Effector memory CD8-positive, alpha-beta T cell (primary cell): ENCODE measurements around the gene EPB41L2.

Experiments used
- ATAC-seq: fragments of 150-1000 bp; cut with Tn5 transposase; replicated peaks from 2 replicates; pipeline ENCODE4 v1.10.0; 2021; ENCODE audit warnings: mild to moderate bottlenecking, moderate library complexity
- DNase-seq, 3 experiments: peaks; one replicate each; pipeline ENCODE4 v3.0.0; 2021
- H3K27ac Mint-ChIP-seq, 2 donors: one replicate each; pipeline ENCODE4 v1.8.0; 2022; ENCODE audit warnings: mild to moderate bottlenecking in 2 of 2, mixed read lengths in 2 of 2, moderate library complexity in 2 of 2
- H3K27me3 Mint-ChIP-seq, 2 donors: one replicate each; pipeline ENCODE4 v1.8.0; 2022; ENCODE audit warnings: mixed read lengths in 2 of 2
- H3K36me3 Mint-ChIP-seq: one replicate; pipeline ENCODE4 v1.8.0; 2022; ENCODE audit warnings: mild to moderate bottlenecking, moderate library complexity, mixed read lengths; ENCODE audit not compliant: insufficient read depth
- H3K4me1 Mint-ChIP-seq, 2 donors: one replicate each; pipeline ENCODE4 v1.8.0; 2022; ENCODE audit warnings: low read depth in 2 of 2, mixed read lengths in 2 of 2
- H3K4me3 Mint-ChIP-seq, 2 donors: one replicate each; pipeline ENCODE4 v1.8.0; 2022; ENCODE audit warnings: mild to moderate bottlenecking in 2 of 2, mixed read lengths in 2 of 2, moderate library complexity in 2 of 2
- H3K9me3 Mint-ChIP-seq, 2 donors: one replicate each; pipeline ENCODE4 v1.8.0; 2022; ENCODE audit warnings: mixed read lengths in 2 of 2

The EPB41L2 gene

DNA sequence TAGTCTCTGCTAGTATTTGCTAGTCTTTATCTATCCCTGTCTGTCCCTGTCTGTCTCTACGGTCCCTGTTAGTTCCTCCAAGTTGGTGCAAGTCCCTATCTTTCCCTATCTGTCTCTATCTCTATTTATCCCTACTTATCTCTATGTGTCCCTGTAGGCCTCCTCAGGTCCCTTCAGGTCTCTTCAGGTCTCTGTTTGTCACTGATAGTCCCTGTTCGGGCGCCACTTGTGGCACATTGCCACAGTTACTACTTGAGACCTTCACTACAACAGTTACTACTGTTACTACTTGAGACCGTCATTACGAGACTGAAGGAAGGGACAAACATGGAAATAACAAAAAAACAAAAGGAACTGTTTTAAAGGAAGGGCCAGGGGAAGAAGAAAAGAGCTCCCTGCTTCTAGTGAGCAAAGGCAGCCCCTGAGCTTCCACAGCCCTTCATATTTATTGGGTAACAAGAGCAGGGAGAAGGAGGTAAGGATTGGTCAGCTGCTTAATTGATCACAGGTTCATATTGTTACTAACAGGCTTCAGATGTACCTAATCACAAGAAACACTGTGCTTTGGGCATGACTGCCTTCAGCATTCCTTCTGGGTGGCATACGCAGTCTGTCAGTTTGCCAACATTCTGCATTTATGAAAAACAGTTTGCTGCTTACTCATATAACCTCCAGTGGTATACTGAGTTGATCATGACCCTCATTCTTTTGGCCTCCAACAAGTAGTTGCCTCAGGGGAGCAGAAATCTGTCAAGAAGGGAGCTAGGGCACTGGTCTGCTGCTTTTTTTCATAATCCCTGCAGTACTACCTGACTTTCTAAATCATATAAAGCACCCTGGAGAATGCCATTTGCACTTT lies 8.4 kb downstream of the EPB41L2 start:
- Mint-ChIP-seq H3K4me3 (no peak overlapping the region), H3K27ac (no peak overlapping the region), H3K9me3 (peaks cover 8 to 9% of the 10 kb centered on the region in 2 donors), H3K4me1 (no peaks in the 10 kb centered on the region), H3K27me3 (no peaks in the 10 kb centered on the region), H3K36me3 (no peaks in the 10 kb centered on the region)
- ATAC-seq (no peak), DNase-seq (no peak)

DNA sequence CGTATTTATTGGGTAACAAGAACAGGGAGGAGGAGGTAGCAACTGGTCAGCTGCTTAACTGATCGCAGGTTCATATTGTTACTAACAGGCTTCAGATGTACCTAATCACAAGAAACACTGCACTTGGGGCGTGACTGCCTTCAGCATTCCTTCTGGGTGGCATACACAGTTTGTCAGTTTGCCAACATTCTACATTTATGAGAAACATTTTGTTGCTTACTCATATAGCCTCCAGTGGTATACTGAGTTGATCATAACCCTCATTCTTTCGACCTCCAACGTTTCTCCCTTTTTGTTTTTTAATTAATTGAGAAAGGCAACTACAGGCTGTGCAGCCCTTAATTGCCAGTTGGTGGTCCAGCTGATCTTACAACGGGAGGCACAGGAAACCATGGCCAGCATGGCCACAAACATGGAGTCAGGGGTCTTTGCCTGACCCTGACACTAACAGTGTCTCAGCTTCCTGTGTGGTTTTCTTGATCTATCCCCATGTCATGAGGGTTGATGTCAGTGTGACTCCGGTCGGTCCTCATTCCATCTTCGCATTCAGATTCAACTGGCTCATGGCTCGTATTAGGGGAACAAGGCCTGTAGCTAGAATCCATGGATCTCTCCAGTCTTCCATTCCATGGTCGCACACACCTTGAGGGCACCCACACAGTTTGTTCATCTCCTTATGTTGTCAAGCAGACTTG lies 9.4 kb downstream of the EPB41L2 start:
- Mint-ChIP-seq H3K27me3 (no peaks in the 10 kb centered on the region), H3K4me3 (no peak overlapping the region), H3K36me3 (no peaks in the 10 kb centered on the region), H3K4me1 (no peaks in the 10 kb centered on the region), H3K27ac (no peak overlapping the region), H3K9me3 (peaks cover 8 to 9% of the 10 kb centered on the region in 2 donors)
- DNase-seq (no peak), ATAC-seq (no peak)

- Mint-ChIP-seq H3K4me1 (no peaks in the 10 kb centered on the region), H3K36me3 (no peaks in the 10 kb centered on the region), H3K27me3 (no peaks in the 10 kb centered on the region), H3K4me3 (no peak overlapping the region), H3K9me3 (peaks cover 8 to 9% of the 10 kb centered on the region in 2 donors), H3K27ac (no peak overlapping the region)
- no peak for ATAC-seq
- no peak for DNase-seq
These were observed 10.9 kb downstream of the EPB41L2 start for GRCh38 chr6:131052181-131052580.

GRCh38 chr6:131051341-131051740 lies 11.7 kb downstream of the EPB41L2 start:
- Mint-ChIP-seq H3K36me3 (no peaks in the 10 kb centered on the region), H3K4me3 (no peak overlapping the region), H3K27me3 (no peaks in the 10 kb centered on the region), H3K9me3 (peaks cover 8 to 9% of the 10 kb centered on the region in 2 donors), H3K27ac (no peak overlapping the region), H3K4me1 (no peaks in the 10 kb centered on the region)
- DNase-seq (no peak), ATAC-seq (no peak)

- H3K27me3 Mint-ChIP-seq, result peaks cover 0 to 5% of the 10 kb centered on the region in 2 donors
- H3K27ac Mint-ChIP-seq, result no peak overlapping the region
- no peaks in the 10 kb centered on the region for H3K4me1 Mint-ChIP-seq
- H3K36me3 Mint-ChIP-seq, result no peaks in the 10 kb centered on the region
- no peak for DNase-seq
- peaks cover 7 to 9% of the 10 kb centered on the region in 2 donors for H3K9me3 Mint-ChIP-seq
- ATAC-seq, result no peak
- H3K4me3 Mint-ChIP-seq, result no peak overlapping the region
These were observed 13.4 kb downstream of the EPB41L2 start for GRCh38 chr6:131049608-131050007.

GRCh38 chr6:131048933-131049515 lies 14.0 kb downstream of the EPB41L2 start:
- Mint-ChIP-seq H3K36me3 (no peaks in the 10 kb centered on the region), H3K27me3 (peaks cover 0 to 5% of the 10 kb centered on the region in 2 donors), H3K4me1 (no peaks in the 10 kb centered on the region), H3K4me3 (no peak overlapping the region), H3K9me3 (peaks cover 1 to 4% of the 10 kb centered on the region in 2 donors), H3K27ac (no peak overlapping the region)
- DNase-seq (no peak), ATAC-seq (no peak)

- ATAC-seq (no peak), DNase-seq (no peak)
- Mint-ChIP-seq H3K27me3 (peaks cover 0 to 5% of the 10 kb centered on the region in 2 donors), H3K9me3 (no peaks in the 10 kb centered on the region), H3K4me1 (no peaks in the 10 kb centered on the region), H3K36me3 (no peaks in the 10 kb centered on the region), H3K4me3 (no peak overlapping the region), H3K27ac (no peak overlapping the region)
These were observed 14.6 kb downstream of the EPB41L2 start for GRCh38 chr6:131048459-131048858.

- H3K9me3 Mint-ChIP-seq, result no peaks in the 10 kb centered on the region
- no peaks in the 10 kb centered on the region for H3K4me1 Mint-ChIP-seq
- H3K4me3 Mint-ChIP-seq, result no peak overlapping the region
- no peak for ATAC-seq
- no peak for DNase-seq
- no peaks in the 10 kb centered on the region for H3K36me3 Mint-ChIP-seq
- no peak overlapping the region for H3K27ac Mint-ChIP-seq
- H3K27me3 Mint-ChIP-seq, result peaks cover 0 to 5% of the 10 kb centered on the region in 2 donors
These were observed 17.9 kb downstream of the EPB41L2 start for GRCh38 chr6:131045139-131045538.

DNA sequence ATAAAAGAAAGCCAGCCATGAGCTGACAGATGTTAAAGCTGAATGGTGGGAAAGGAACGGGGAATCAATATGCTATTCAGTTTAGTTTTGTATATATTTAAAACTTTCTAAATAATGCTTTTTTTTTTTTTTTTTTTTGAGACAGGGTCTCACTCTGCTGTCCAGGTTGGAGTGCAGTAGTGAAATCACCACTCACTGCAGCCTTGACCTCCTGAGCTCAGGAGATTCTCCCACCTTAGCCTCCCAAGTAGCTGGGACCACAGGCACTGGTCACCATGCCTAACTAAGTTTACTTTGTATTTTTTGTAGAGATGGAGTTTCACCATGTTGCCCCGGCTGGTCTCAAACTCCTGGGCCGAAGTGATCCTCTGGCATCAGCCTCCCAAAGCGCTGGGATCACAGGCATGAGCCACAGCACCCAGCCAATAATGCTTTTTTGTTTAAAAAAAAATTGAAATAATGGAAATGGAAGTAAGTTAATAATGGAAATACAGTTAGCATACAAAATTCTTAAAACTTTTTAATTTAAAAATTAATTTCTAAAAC lies 19.1 kb downstream of the EPB41L2 start:
- DNase-seq (no peak), ATAC-seq (no peak)
- no peaks in the 10 kb centered on the region for H3K36me3 Mint-ChIP-seq
- no peaks in the 10 kb centered on the region for H3K4me1 Mint-ChIP-seq
- no peak overlapping the region for H3K4me3 Mint-ChIP-seq
- H3K9me3 Mint-ChIP-seq, result no peaks in the 10 kb centered on the region
- no peak overlapping the region for H3K27ac Mint-ChIP-seq
- H3K27me3 Mint-ChIP-seq, result peaks cover 0 to 5% of the 10 kb centered on the region in 2 donors

GRCh38 chr6:131042664-131043063 lies 20.4 kb downstream of the EPB41L2 start:
- no peak overlapping the region for H3K27ac Mint-ChIP-seq
- H3K27me3 Mint-ChIP-seq, result peaks cover 0 to 5% of the 10 kb centered on the region in 2 donors
- no peaks in the 10 kb centered on the region for H3K36me3 Mint-ChIP-seq
- H3K4me1 Mint-ChIP-seq, result no peaks in the 10 kb centered on the region
- ATAC-seq (no peak), DNase-seq (no peak)
- H3K9me3 Mint-ChIP-seq, result no peaks in the 10 kb centered on the region
- H3K4me3 Mint-ChIP-seq, result no peak overlapping the region

DNA sequence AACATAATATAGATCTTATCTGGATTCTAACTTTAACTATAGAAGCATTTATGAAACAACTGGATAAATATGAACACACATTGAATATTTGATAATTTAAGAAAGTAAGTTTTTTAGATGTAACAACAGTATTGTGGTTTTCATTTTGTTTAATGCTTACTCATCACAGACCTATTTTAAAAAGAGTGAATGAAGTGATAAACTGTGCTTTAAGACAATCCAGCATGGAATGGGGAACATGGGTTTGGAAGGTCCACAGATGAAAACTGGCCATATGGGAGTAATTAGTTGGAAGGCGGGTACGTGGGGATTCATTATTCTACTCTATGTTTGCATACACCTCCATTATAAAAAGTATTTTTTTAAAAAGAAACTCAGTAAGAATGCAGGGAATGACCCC lies 21.2 kb downstream of the EPB41L2 start:
- Mint-ChIP-seq H3K9me3 (no peaks in the 10 kb centered on the region), H3K27ac (no peak overlapping the region), H3K27me3 (peaks cover 0 to 5% of the 10 kb centered on the region in 2 donors), H3K4me3 (no peak overlapping the region), H3K4me1 (no peaks in the 10 kb centered on the region), H3K36me3 (no peaks in the 10 kb centered on the region)
- no peak for DNase-seq
- no peak for ATAC-seq

DNA sequence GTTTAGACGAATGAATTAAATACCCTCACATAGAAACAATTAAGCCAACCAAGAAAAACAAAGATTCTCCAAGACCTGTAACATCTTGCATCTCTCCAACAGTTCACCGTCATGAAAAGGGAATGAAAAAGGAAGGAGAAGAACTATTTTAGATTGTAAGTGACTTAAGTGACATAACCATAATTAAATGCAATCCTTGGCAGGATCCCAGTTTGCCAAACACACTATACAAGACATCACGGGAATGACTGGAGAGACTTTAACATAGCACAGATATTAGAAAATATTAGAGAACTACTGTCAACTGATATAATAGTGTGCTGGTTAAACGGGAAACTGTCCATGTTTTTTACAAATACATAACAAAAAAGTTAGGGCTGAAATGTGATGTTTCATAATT lies 22.2 kb downstream of the EPB41L2 start:
- ATAC-seq, result no peak
- Mint-ChIP-seq H3K9me3 (no peaks in the 10 kb centered on the region), H3K4me3 (no peak overlapping the region), H3K27ac (no peak overlapping the region), H3K36me3 (no peaks in the 10 kb centered on the region), H3K27me3 (peaks cover 0 to 5% of the 10 kb centered on the region in 2 donors), H3K4me1 (no peaks in the 10 kb centered on the region)
- DNase-seq, result no peak

GRCh38 chr6:131039345-131039680 lies 23.7 kb downstream of the EPB41L2 start:
- Mint-ChIP-seq H3K27ac (no peak overlapping the region), H3K9me3 (no peaks in the 10 kb centered on the region), H3K4me3 (no peak overlapping the region), H3K27me3 (no peaks in the 10 kb centered on the region), H3K36me3 (no peaks in the 10 kb centered on the region), H3K4me1 (no peaks in the 10 kb centered on the region)
- ATAC-seq, result no peak
- DNase-seq, result no peak
